ENCODE measurements around the gene TRAPPC11.
"Not testable (repeated sequence)": the region's sequence is repeated elsewhere in the genome, so short reads cannot be mapped to it uniquely, and the experiment has no call there.

The TRAPPC11 gene

DNA sequence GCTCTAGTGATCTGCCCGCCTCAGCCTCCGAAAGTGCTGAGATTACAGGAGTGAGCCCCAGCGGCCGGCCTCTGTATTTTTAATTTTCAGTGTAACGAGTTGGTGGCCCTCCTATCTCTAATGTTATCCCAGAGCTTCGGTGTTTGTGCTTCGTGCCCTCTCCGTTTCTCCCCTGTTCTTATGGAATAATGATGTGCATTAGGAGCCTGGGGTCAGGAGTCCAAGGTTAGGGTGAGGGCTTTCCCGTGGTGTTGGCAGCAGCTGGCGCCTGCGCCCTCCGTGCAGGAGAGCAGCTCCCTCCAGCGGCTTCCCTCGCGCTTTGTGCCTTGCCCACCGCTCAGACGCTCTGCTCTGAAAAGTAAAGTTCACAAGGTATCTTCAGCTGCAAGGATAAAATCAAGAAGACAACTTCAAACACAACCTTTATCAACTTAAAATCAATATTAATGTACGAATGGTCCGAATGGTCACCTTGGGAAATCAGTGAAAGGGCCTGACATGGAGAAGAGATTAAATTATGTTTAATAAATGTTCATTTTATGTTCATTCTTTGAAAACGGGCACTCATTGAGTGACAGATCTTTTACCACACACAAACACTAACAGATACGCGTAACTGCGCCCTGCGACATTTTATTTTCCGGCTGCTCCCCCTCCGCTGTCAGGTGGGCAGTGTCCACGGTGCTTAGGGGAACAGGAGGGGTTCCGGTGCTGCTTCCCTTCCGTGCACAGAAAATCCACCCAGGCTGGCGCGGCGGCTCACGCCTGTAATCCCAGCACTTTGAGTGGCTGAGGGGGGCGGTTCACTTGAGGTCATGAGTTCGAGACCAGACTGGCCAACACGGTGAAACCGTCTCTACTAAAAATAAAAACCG lies 62.4 kb downstream of the TRAPPC11 start:
- DNase-seq (ENCODE audit: low read depth), result peak; percentile 24

DNA sequence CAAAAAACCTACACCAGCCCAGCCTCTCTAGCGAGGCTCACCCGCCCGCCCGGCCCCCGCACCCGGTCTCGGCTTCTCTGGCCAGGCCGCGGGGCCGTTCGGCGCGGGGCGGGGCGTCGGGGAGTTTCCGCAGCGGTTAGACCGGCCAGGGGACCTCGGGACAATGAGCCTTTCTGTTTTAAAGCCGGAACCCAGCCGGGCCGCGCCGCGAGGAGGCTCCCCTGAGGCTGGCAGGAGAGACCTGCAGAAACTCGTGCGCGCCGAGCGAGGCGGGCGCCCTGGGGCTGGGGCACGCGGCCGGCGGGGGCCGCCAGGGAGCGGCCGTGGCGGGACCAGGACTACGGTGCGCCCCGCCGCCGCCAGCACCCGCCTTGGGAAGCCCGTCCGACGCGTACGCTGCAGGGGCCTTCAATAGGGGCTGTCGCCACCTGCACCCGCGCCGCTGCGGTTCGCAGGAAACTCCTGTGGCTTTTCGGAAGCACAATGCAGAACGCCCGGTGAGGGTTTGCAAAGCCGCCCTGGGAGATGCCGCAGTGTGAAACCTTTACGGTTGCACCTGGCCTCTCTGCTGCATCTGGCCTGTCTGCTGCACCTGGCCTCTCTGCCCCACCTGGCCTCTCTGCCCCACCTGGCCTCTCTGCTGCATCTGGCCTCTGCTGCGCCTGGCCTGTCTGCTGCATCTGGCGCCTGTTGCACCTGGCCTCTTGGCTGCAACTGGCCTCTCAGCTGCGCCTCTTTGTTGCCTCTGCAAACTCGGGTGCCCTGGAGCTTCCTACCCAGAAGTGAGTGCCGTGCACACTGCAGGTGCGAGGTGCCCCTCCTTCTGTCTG lies 63.9 kb downstream of the TRAPPC11 start:
- peak; percentile 28 for DNase-seq (ENCODE audit: low read depth)

DNA sequence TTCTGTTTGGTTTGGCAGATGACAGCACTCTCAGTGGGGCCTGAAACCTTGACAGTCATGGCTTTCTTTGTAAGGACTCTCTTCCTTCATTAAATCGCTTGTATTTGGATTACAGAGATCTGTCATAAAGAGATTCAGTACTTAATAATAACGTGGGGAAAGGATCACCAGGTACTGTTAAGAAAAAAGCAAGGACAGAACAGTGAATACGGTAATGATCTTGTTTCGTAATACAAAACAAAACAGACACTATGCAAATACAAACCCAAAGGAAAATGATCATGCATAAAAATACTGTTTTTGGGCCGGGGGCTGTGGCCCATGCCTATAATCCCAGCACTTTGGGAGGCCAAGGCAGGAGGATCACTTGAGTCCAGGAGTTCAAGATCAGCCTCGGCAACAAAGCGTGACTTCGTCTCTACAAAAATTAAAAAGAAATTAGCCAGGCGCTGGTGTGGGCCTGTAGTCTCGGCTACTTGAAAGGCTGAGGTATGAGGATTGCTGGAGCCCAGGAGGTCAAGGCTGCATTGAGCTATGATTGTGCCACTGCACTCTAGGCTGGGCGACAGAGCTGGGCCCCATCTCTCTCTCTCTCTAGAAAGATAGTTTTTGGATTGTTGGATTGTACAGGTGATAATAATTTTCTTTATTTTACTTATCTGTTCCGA lies 64.6 kb downstream of the TRAPPC11 start:
- no peak for DNase-seq (ENCODE audit: low read depth)

DNA sequence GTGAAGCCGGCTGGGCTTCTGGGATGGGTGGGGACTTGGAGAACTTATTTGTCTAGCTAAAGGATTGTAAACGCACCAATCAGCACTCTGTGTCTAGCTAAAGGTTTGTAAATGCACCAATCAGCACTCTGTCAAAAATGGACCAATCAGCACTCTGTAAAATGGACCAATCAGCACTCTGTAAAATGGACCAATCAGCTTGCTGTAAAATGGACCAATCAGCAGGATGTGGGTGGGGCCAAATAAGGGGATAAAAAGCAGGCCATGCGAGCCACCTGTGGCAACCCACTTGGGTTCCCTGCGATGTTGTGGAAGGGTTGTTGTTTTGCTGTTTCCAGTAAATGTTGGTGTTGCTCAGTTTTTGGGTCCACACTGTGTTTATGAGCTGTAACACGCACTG lies 66.5 kb downstream of the TRAPPC11 start:
- DNase-seq (ENCODE audit: low read depth), result not testable (repeated sequence)

DNA sequence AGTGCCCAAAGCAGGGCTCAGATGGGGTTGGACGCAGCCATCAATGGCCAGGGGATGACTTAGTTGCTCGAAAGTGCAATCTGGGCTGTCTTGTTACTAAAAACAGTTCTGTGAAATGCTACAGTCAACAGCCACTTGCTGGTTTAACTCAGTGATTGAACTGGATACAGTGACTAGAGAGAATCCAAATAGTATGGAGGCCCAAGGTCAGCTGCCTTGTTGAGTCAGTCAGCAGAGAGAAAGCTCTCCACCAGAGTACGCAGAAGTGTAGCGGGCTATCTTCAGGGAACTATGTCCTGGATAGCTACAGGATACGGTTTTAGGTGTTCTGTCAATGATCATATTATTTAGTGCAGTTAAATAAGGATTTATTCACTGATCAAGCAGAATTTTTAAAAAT lies 68.4 kb downstream of the TRAPPC11 start:
- no peak for DNase-seq (ENCODE audit: low read depth)

DNA sequence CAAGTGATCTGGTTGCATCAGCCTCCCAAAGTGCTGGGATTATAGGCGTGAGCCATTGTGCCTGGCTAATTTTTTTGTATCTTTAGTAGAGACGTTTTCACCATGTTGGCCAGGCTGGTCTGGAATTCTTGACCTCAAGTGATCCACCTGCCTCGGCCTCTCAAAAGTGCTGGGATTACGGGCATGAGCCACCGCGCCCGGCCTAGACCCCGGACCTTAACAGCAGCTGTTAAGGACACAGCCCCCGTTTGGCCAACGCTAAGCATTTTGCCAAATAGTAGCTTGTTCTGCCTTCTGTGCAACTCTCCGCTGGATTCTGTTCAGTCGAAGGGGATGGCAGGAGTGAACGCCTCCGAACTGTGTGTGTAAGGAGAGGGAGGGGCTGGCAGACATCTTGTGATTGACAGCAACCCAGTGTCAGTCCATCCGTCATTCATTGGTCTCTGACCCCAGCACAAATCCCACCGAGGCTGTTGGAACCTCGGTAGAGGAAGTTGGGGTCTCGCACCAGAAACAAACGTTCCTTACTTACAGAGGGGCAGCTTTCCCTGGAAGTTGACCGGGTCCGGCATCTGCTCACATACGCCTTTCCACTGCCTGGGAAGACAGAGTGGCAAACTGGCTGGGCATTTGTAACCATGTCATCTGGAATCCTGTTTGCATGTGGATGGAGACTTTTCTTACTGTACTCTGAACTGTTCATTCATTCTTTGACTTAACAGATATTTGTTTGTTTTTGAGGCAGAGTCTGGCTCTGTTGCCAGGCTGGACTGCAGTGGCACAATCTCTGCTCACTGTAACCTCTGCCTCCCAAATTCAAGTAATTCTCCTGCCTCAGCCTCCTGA lies 69.4 kb downstream of the TRAPPC11 start:
- no peak for DNase-seq (ENCODE audit: low read depth)

DNA sequence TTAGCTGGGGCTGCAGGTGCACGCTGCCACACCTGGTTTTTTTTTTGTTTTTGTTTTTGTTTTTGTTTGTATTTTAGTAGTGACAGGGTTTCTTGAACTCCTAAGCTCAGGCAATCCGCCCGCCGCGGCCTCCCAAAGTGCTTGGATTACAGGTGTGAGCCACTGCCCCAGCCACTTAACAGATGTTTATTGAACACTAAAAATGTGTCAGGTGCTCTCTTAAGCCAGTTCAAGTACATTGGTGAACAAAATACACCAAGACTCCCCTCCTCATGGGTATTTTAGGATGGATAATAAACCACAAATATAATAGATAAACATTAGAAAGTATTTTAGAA lies 69.9 kb downstream of the TRAPPC11 start:
- DNase-seq (ENCODE audit: low read depth), result no peak

DNA sequence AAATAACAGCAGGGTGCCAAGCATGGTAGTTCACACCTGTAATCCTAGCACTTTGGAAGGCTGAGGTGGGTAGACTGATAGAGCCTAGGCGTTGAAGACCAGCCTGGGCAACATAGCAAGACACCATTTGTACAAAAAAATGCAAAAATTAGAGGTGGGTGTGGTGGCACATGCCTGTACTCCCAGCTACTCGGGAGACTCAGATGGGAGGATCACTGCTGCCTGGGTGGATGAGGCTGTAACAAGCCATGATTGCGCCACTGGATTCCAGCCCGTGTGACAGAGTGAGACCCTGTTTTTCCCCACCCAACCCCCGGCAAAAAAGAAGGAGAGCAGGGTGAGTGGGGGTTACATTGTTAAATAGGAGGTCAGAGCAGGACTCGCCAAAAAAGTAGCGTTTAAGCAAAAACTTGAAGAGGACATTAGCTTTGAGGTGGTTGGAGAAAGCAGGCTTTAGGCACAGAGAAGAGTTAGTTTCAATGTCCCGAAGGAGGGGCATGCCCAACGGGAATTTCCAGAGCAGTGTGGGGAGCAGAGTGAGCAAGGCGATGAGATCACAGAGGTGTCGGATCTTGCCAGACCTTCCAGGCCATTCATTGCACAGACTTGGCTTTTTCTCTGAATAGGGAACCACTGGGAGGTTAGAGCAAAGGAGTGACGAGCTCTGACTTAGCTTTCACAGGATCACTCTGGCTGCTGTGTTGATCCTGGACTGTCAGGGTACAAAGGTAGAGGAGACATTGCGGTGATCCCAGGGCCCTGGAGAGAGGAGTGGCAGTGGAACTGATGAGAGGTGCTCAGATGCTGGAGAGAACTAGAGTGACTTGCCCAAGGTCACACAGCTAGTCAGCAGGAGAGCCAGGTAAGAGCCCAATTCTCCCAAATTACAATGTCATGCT lies 70.6 kb downstream of the TRAPPC11 start:
- DNase-seq (ENCODE audit: low read depth), result no peak

DNA sequence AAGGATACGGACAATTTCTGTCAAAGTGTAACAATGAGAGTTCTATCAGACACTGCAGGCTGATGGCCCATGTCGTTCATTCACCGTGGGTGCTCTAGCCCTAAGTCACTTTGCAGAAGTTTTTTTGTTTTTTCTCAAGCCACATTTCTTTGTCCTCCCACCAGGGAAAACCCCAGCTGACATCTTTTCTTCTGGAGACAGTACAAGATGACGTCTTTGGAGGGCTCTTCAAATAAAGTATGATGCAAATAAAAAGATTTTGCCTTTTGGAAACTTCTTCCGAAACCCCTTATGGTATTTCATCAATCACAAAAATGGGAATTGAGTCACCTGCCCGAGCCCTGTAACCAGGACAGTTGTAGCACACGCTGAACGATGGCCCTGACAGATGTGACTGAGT lies 73.2 kb downstream of the TRAPPC11 start:
- no peak for DNase-seq (ENCODE audit: low read depth)

DNA sequence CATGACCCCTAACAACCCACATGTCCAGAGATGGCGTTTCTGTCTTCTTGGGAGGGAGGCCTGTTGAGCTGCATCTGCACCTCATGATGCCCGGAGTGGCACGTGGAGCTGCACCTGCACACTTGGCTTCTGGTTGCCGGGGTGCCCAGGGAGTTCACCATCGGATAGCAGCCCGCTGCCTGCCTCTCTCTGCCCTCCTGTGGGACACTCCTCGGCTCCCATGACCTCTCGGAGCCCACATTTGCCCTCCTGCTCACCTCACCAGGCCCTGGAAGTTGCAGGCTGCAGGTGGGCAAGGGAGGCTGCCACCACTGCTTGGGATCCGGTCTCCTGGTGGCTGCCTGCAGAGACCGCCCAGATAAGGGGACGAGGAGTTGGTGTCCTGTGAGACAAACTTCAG lies 74.1 kb downstream of the TRAPPC11 start:
- DNase-seq (ENCODE audit: low read depth), result no peak

DNA sequence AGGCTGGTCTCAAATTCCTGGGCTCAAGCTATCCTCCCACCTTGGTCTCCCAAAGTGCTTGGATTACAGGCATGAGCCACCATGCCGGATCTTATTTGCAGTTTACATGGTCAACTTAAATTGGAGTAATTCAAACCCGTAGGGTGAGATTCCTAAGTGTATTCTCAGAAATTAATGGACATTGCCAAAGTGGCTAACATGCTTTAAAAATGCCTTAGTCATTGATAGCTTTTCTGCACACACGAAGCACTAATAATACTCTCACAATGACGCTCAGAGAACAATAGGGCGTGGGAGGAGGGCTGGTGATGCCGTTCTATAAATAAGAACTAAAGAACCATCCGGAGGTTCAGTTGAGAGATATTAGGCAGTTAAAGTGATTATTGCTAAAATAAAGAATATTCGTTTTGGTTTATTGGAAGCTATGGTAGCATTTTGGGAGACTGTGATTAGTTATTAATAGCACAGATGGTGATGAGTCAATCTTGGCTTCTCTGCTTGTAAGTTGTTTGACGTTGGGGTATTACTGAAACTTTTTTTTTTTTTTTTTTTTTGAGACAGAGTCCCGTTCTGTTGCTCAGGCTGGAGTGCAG lies 79.1 kb downstream of the TRAPPC11 start:
- DNase-seq (ENCODE audit: low read depth), result no peak

DNA sequence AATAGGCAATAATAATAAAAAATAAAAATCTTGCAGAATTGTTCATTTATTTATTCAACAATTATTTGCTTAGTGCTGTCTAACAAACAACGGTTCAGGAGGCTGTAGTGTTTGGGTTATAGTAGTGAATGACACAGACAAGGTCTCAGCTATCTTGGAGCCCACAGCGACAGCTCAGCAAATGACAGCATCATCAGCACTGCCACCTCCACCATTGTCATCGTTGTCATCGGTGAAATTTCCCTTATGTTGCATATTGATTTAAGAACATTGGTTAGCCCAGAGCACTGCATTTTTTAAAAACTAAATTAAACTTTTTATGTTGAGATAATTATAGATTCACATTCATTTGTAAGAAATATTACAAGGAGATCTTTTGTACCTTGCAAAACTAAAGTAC lies 79.9 kb downstream of the TRAPPC11 start:
- DNase-seq (ENCODE audit: low read depth), result no peak

DNA sequence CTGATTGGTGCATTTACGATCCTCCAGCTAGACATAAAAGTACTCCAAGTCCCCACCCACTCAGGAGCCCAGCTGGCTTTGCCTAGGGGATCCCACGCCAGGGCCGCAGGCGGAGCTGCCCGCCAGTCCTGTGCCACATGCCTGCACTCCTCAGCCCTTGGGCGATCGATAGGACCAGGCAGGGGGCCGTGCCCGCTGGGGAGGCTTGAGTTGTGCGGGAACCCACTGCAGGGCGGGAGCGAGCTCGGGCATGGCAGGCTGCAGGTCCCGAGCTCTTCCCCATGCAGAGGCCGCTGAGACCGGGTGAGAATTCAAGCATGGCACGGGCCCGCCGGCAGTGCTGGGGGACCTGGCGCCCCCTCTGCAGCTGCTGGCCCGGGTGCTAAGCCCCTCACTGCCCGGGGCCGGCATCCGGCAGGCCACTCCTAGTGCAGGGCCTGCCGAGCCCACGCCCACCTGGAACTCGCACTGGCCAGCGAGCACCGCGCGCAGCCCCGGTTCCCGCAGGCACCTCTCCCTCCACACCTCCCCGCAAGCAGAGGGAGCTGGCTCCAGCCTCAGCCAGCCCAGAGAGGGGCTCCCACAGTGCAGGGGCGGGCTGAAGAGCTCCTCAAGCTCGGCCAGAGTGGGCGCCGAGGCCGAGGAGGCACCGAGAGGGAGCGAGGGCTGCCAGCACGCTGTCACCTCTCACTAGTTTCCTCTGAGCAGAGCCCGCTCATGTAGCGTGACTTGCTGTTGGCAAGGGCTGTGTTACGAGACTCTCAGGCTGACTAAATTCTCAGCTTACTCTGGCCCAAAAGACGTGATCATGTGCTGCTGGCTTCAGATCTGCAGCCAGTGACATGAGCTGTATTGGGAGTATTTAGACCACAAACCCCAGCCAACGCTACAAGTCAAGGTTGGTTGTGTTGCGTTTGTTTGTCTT lies 87.5 kb downstream of the TRAPPC11 start:
- no peak for DNase-seq (ENCODE audit: low read depth)

DNA sequence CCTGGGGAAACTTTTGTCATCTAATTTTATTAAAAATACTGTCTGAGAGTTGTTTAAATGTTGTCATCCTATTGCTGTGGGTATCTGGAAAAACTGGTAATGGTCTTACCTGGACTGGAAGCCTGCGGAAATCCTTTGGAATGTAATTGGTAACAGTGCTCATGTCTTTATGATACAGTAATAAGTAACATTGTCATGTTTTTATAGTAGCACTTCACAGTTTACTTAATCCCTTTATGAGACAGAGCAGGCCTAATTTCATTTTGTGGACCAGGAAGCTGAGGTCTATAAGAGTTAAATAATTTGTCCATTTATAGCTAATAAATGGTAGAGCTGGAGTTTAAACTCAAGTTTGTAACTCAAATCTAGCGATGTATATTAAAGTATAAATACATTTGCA lies 88.3 kb downstream of the TRAPPC11 start:
- no peak for DNase-seq (ENCODE audit: low read depth)

DNA sequence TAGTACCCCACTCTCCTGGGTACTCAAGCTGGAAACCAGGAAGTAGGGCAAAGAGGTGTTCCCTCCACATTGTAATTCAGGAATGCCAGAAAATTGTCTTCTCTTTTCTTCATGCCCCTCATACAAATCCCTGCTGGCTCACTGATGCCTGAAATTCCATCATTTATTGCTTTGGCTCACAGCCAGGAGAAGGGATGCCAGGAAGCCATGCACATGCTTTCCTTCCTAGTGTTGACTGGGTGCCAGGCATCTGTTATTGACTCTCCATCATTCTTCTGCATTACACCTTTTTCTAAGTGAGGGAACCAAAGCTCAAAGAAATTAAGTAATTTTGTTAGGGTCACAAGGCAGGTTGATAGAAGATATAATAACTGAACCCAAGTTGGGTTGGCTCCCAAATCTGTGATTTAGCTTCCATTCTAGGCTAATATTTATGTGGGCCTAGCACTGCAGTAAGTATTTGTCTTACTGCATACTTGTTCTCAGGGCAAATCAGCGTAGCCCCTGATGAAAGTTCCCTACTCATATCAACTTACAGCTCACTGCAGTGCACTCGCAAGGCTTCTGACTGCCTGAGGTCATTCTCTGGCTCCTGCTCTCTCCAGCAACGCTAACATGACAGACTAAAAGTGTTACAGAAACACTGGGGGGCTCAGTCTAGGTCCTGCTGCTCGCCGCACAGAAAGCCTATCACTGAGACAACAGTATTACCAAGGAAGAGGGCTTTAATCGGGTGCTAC lies 89.0 kb downstream of the TRAPPC11 start:
- DNase-seq (ENCODE audit: low read depth), result no peak

DNA sequence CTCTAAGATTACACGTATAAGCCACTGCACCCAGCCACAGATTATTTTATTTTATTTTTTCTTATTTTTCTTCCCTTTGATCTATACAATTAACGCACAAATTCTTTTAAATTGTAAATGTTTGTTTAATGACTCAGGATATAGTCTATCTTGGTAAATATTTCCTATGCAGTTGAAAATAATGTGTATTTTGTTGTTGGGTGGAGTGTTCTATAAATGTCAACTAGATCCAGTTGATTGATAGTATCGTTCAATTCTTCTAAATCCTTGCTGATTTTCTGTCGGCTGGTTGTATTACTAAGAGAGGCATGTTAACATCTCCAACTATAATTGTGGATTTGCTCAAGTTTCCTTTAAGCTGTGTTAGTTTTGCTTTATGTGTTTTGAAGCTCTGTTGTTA lies 92.0 kb downstream of the TRAPPC11 start:
- no peak for DNase-seq (ENCODE audit: low read depth)

DNA sequence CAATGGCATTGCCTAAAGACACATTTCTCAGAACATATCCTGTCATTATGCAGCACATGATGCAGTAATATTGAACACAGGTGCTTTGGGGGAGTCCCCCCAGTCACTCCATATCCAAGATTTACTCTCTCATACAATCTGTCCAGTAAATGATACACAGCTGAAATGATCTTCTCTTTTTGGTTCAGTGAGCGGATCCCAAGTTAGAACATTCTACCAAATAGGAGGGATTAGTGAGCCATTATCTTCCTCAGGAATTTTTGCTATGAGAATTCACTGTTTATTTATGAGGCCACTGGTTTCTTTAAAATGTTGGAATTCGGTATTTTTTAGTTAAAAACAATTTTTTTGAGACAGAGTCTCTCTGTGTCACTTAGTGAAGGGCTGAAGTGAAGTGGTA lies 96.5 kb downstream of the TRAPPC11 start:
- DNase-seq (ENCODE audit: low read depth), result no peak

DNA sequence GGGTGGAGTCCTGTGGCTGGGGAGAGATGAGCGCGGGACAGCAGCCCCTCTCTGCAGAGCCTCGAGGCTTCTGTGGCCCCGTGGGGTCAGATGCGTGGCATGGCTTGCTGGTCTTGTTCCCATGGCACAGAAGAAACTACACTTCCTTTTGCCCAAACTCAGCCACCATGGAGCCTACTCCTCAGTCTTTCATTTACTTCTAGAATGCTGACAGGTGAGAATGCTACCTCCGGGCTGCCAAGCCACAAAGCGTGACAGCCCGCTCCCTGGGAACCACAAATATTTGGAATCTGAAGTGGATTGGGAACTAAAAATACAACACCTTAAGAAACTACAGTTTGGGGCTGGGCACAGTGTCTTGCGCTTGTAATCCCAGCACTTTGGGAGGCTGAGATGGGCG lies 98.0 kb downstream of the TRAPPC11 start:
- no peak for DNase-seq (ENCODE audit: low read depth)

All from activated T-helper 9 cell treated with anti-CD3 and anti-CD28 coated beads, Interleukin-2, amount 50 U/mL, for 16 hours (primary cell).